ENCODE results near the gene GNG7. TPM values are rescaled to one million over a fixed set of nuclear protein-coding genes. Genes with fewer than 3 reads are reported as not detected.
"Not testable (repeated sequence)": the region's sequence is repeated elsewhere in the genome, so short reads cannot be mapped to it uniquely, and the experiment has no call there.

Gene GNG7
- polyA plus RNA-seq, 10 donors: 1.6 to 3.6 (median 2.3) TPM

DNA sequence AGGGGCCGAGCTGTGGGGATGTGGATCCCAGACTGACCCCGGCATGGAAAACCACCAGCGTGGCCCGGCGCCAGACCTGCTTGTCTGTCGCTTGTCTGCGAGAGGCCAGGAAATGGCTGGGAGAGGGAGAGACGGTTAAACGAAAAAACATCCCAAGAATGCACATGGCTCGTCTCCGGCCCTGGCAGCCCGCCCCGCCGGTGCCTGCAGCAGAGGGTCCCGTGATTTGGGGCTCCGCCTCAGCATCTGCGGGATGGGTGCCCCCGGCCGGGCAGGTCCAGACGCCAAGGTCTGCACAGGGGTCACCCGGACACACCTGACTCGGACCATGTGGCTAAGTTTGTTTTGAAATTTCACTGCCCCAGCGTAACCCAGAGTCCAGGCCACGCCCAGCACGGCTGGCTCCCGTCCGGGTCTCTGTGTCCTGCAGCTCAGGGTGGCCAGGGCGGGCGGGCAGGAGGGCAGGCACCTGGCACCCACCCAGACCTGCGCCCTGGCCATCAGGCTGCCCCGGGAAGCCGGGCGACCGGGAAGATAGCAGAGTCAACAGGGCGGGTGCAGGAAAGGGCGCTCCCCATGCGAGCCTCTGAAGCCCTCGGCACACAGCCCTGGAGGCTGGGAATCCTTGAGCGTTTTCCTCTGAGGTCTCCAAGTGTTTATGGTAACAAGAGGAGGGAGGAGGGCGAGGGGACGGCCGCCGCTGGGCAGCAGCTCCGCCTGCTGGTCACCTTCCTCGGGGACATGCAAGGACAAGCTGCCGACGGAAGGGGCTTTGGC is 123.4 kb downstream of the GNG7 start:
- peak; percentile 86 to 94 (median 89) for DNase-seq

DNA sequence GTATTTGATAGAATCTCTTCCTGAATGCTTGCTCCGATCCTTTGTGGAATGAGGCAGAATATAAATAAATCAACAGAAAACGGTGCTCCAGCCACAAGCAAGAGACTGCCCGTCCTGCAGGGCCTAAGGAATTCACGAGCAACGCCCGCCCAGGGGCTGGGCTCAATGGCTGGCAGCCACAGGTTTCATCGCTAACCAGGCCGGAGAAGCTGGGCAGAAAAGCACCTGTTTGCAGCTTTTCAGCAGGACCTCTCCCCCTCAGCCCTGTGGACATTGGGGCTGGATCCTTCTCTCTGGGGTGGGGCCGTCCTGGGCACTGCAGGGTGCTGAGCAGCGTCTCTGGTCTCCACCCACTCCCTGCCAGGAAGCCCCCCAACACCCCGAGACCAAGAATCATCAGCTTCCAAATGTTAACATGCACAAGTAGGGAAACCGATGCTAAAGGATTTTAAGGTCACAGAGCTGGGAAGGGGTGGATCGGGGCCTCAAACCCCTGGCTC is 124.1 kb downstream of the GNG7 start:
- peak in 1 of 3 donors; percentile 60 for DNase-seq

GRCh38 chr19:2577722-2578335 is 124.7 kb downstream of the GNG7 start:
- DNase-seq: no peak

GRCh38 chr19:2575734-2576481 is 126.6 kb downstream of the GNG7 start:
- peak in 1 of 3 donors; percentile 54 for DNase-seq

GRCh38 chr19:2574971-2575630 is 127.4 kb downstream of the GNG7 start:
- DNase-seq: no peak

DNA sequence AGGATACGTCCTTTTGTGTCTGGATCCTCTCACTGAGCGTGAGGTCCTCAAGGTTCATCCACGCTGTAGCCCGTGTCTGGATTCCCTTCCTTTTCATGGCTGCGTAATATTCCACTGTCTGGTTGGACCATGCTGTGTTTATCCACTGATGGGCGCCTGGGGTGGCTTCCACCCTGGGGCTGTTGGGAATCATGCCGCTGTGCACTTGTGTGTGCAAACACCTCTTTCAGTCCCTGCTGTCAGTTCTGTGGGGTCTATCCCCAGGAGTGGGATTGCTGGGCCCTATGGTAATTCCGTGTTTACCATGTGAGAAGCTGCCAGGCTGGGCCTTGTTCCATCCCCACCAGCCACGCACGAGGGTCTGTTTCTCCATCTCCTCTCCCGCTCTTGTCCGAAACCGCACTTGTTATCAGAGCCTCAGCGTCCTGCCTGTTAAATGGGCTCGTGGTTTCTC is 128.0 kb downstream of the GNG7 start:
- DNase-seq: no peak

GRCh38 chr19:2573916-2574315 is 128.6 kb downstream of the GNG7 start:
- no peak for DNase-seq

DNA sequence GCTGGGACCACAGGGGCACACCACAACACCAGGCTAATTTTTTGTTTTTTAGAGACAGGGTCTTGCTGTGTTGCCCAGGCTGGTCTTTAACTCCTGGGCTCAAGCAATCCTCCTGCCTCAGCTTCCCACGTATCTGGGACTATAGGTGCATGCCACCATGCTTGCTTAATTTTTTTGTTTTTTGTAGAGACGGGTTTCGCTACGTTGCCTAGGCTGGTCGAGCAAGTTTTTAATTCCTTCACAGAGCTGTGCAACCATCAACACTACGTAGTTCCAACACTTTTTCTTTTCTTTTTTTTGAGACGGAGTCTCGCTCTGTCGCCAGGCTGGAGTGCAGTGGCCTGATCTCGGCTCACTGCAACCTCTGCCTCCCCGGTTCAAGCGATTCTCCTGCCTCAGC is 130.3 kb downstream of the GNG7 start:
- DNase-seq: not testable (repeated sequence)

GRCh38 chr19:2569596-2570465 is 132.7 kb downstream of the GNG7 start:
- no peak for DNase-seq

- DNase-seq: no peak
Observed at GRCh38 chr19:2567996-2568395, 134.5 kb downstream of the GNG7 start.

GRCh38 chr19:2567580-2567979 is 134.9 kb downstream of the GNG7 start:
- DNase-seq: peak in 1 of 3 donors; percentile 53

DNA sequence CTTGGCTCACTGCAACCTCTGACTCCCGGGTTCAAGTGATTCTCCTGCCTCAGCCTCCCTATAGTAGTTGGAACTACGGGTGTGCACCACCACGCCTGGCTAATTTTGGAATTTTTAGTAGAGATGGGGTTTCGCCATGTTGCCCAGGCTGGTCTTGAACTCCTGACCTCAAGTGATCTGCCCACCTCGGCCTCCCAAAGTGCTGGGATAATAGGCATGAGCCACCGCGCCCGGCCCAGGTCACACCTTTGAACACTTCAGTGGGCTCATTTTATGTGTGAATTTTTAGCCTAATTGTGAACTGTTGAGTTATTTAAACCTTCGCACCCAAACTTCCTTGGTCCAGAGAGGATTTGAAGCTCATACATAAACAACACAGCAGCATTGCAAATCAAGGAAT is 138.9 kb downstream of the GNG7 start:
- DNase-seq: not testable (repeated sequence)

DNA sequence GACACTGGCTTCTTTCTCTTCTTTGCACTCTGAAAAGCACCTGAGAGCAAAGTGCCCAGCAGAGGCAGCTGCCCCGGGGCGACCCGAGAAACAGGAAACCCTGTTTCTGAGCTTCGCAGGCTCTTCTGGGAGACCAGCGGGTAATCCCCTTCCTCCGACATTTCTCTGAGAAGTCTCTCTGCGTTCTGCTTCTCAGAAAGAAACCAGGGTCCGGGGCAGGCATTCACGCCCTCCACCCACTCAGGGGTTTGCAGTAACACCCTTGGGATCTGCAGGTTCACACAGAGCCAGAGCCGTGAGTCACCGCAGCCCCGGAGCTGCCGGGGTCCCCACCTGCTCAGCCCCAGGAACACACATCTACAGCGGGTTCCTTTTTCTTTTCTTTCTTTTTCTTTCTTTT is 140.6 kb downstream of the GNG7 start:
- no peak for DNase-seq

- no peak for DNase-seq
Observed at GRCh38 chr19:2561221-2561620, 141.3 kb downstream of the GNG7 start.

DNA sequence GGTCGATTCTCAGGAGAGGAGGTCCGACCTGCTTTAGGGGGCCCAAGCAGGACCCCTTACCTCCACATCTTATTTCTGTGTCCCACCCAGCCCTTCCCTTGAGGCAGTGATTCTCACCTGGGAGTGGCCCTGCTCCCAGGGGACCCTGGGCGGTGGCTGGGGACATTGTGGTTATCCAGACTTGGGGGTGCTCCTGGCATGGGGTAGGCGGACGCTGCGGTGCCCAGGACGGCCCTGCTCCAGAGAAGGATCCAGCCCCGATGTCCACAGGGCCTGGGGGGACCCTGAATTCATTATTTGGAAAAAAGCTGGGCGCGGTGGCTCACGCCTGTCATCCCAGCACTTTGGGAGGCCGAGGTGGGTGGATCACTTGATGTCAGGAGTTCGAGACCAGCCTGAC is 142.1 kb downstream of the GNG7 start:
- no peak for DNase-seq

GRCh38 chr19:2558543-2558942 is 144.0 kb downstream of the GNG7 start:
- DNase-seq: no peak

DNA sequence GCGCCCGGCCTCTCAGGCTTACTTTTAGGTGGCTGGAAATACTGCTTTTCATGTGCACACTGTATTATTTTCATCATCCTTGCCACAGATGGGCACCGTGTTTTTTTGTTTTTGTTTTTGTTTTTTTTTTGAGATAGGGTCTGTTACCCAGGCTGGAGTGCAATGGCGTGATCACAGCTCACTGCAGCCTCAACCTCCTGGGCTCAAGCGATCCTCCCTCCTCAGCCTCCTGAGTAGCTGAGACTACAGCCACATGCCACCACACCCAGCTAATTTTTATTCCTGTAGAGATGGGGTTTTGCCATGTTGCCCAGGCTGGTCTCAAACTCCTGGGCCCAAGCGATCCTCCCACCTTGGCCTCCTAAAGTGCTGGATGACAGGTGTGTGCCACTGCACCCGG is 144.4 kb downstream of the GNG7 start:
- DNase-seq: not testable (repeated sequence)

GRCh38 chr19:2557093-2557440 is 145.4 kb downstream of the GNG7 start:
- no peak for DNase-seq

- DNase-seq: no peak
Observed at GRCh38 chr19:2556221-2557092, 146.0 kb downstream of the GNG7 start.

All from muscle of back (tissue), 11 donors.